ENCODE measurements around the gene FAR2. TPM values are rescaled to one million over a fixed set of nuclear protein-coding genes. Genes with fewer than 3 reads are reported as not detected.

The FAR2 gene
- total and polyA plus RNA-seq, 2 experiments from 2014 or later: 18.7 to 22.6 TPM

DNA sequence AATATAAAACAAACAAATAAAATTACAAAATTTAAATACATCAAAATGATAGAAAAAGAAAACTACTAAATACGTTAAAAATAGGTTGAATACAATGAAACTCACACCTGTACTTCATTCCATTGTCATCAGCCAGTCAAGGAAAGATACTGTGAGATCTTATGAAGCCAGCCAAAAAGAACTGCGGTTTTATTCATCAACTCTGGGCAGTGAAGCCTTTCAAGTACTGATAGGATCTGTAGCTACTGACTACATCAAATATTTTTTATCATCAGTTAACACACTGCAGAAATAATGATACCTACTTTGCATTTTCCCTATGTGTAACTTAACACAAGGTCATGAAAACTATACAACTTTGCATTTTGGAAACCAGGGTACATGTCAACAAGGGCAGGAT, 46.3 kb upstream of the FAR2 start (continued):
- TF ChIP-seq, protein P1, sequence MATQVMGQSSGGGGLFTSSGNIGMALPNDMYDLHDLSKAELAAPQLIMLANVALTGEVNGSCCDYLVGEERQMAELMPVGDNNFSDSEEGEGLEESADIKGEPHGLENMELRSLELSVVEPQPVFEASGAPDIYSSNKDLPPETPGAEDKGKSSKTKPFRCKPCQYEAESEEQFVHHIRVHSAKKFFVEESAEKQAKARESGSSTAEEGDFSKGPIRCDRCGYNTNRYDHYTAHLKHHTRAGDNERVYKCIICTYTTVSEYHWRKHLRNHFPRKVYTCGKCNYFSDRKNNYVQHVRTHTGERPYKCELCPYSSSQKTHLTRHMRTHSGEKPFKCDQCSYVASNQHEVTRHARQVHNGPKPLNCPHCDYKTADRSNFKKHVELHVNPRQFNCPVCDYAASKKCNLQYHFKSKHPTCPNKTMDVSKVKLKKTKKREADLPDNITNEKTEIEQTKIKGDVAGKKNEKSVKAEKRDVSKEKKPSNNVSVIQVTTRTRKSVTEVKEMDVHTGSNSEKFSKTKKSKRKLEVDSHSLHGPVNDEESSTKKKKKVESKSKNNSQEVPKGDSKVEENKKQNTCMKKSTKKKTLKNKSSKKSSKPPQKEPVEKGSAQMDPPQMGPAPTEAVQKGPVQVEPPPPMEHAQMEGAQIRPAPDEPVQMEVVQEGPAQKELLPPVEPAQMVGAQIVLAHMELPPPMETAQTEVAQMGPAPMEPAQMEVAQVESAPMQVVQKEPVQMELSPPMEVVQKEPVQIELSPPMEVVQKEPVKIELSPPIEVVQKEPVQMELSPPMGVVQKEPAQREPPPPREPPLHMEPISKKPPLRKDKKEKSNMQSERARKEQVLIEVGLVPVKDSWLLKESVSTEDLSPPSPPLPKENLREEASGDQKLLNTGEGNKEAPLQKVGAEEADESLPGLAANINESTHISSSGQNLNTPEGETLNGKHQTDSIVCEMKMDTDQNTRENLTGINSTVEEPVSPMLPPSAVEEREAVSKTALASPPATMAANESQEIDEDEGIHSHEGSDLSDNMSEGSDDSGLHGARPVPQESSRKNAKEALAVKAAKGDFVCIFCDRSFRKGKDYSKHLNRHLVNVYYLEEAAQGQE (IDR thresholded peaks at IDR 0.05; ENCODE audit: unreplicated experiment): no peak
- TF ChIP-seq EZH2 (IDR thresholded peaks at IDR 0.05; ENCODE audit: low read depth, unreplicated experiment): no peak
- TF ChIP-seq, protein P2, sequence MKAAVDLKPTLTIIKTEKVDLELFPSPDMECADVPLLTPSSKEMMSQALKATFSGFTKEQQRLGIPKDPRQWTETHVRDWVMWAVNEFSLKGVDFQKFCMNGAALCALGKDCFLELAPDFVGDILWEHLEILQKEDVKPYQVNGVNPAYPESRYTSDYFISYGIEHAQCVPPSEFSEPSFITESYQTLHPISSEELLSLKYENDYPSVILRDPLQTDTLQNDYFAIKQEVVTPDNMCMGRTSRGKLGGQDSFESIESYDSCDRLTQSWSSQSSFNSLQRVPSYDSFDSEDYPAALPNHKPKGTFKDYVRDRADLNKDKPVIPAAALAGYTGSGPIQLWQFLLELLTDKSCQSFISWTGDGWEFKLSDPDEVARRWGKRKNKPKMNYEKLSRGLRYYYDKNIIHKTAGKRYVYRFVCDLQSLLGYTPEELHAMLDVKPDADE (IDR thresholded peaks at IDR 0.05): no peak

DNA sequence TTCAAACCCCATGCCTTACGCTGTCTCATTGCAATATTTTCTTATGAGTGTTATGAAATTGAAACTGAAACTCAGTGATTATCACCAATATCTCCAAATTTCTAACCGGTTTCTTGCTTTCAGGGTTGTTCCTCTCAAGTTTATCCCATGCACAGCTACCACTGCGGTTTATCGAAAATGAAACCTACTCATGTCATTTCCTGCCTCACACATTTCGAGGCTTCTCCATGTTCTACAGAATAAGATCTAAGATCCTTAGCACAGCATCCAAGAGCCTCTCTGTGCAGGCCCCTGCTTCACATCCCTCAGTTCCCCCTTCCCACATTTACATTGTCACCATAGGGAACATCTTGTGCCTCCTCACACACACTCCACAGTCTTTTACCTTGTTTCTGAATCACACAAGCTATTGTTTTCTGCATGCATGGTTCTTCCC, 45.5 kb upstream of the FAR2 start:
- no peaks in the 10 kb centered on the region for H3K4me1 ChIP-seq (ENCODE audit: insufficient read depth)
- no peaks in the 10 kb centered on the region for H4K20me1 ChIP-seq (replicated peaks; ENCODE audit: insufficient read depth)
- no peaks in the 10 kb centered on the region for H3K27me3 Mint-ChIP-seq (ENCODE audit: insufficient read depth, low read depth, poor library complexity)
- H3K9me3 Mint-ChIP-seq: peaks cover 10% of the 10 kb centered on the region; the same call in 2 of the 3 replicates
- H3K27ac ChIP-seq (ENCODE audit: low read depth): no peak overlapping the region
- H3K27ac Mint-ChIP-seq: no peak overlapping the region
- no peak overlapping the region for H3K4me2 ChIP-seq
- ATAC-seq: no peak
- peaks cover 6% of the 10 kb centered on the region; the same call in 2 of the 3 replicates for H3K36me3 Mint-ChIP-seq (ENCODE audit: low read depth)
- DNase-seq (ENCODE audit: low spot score): no peak
- no peaks in the 10 kb centered on the region for H3K4me1 Mint-ChIP-seq
- H3F3A ChIP-seq (replicated peaks; ENCODE audit: low read depth): no peaks in the 10 kb centered on the region
- H3K27me3 ChIP-seq (ENCODE audit: insufficient read depth): no peaks in the 10 kb centered on the region
- H3K36me3 ChIP-seq (ENCODE audit: insufficient read depth): no peaks in the 10 kb centered on the region
- H3K4me3 Mint-ChIP-seq: no peak overlapping the region
- H3K4me3 ChIP-seq: no peak overlapping the region
- no peak overlapping the region for H2AFZ ChIP-seq
- no peaks in the 10 kb centered on the region for H3K79me2 ChIP-seq (replicated peaks; ENCODE audit: insufficient read depth)
- H3K9me2 ChIP-seq (ENCODE audit: insufficient read depth): peaks cover 5% of the 10 kb centered on the region; the same call in 1 of the 2 replicates
- TF ChIP-seq ZNF114 (CRISPR knock-in tag; IDR thresholded peaks at IDR 0.05) (no peak), EZH2phosphoT487 (IDR thresholded peaks at IDR 0.05; ENCODE audit: unreplicated experiment) (no peak), ZNF331 (CRISPR knock-in tag; IDR thresholded peaks at IDR 0.05; ENCODE audit: low read depth) (no peak), STAT1 (IDR thresholded peaks at IDR 0.05; ENCODE audit: unreplicated experiment) (no peak), EZH2 (IDR thresholded peaks at IDR 0.05; ENCODE audit: low read depth, unreplicated experiment) (no peak), NANOG (IDR thresholded peaks at IDR 0.05; ENCODE audit: borderline replicate concordance) (no peak)
- TF ChIP-seq, protein P1 (IDR thresholded peaks at IDR 0.05; ENCODE audit: unreplicated experiment): no peak
- TF ChIP-seq, protein P3, sequence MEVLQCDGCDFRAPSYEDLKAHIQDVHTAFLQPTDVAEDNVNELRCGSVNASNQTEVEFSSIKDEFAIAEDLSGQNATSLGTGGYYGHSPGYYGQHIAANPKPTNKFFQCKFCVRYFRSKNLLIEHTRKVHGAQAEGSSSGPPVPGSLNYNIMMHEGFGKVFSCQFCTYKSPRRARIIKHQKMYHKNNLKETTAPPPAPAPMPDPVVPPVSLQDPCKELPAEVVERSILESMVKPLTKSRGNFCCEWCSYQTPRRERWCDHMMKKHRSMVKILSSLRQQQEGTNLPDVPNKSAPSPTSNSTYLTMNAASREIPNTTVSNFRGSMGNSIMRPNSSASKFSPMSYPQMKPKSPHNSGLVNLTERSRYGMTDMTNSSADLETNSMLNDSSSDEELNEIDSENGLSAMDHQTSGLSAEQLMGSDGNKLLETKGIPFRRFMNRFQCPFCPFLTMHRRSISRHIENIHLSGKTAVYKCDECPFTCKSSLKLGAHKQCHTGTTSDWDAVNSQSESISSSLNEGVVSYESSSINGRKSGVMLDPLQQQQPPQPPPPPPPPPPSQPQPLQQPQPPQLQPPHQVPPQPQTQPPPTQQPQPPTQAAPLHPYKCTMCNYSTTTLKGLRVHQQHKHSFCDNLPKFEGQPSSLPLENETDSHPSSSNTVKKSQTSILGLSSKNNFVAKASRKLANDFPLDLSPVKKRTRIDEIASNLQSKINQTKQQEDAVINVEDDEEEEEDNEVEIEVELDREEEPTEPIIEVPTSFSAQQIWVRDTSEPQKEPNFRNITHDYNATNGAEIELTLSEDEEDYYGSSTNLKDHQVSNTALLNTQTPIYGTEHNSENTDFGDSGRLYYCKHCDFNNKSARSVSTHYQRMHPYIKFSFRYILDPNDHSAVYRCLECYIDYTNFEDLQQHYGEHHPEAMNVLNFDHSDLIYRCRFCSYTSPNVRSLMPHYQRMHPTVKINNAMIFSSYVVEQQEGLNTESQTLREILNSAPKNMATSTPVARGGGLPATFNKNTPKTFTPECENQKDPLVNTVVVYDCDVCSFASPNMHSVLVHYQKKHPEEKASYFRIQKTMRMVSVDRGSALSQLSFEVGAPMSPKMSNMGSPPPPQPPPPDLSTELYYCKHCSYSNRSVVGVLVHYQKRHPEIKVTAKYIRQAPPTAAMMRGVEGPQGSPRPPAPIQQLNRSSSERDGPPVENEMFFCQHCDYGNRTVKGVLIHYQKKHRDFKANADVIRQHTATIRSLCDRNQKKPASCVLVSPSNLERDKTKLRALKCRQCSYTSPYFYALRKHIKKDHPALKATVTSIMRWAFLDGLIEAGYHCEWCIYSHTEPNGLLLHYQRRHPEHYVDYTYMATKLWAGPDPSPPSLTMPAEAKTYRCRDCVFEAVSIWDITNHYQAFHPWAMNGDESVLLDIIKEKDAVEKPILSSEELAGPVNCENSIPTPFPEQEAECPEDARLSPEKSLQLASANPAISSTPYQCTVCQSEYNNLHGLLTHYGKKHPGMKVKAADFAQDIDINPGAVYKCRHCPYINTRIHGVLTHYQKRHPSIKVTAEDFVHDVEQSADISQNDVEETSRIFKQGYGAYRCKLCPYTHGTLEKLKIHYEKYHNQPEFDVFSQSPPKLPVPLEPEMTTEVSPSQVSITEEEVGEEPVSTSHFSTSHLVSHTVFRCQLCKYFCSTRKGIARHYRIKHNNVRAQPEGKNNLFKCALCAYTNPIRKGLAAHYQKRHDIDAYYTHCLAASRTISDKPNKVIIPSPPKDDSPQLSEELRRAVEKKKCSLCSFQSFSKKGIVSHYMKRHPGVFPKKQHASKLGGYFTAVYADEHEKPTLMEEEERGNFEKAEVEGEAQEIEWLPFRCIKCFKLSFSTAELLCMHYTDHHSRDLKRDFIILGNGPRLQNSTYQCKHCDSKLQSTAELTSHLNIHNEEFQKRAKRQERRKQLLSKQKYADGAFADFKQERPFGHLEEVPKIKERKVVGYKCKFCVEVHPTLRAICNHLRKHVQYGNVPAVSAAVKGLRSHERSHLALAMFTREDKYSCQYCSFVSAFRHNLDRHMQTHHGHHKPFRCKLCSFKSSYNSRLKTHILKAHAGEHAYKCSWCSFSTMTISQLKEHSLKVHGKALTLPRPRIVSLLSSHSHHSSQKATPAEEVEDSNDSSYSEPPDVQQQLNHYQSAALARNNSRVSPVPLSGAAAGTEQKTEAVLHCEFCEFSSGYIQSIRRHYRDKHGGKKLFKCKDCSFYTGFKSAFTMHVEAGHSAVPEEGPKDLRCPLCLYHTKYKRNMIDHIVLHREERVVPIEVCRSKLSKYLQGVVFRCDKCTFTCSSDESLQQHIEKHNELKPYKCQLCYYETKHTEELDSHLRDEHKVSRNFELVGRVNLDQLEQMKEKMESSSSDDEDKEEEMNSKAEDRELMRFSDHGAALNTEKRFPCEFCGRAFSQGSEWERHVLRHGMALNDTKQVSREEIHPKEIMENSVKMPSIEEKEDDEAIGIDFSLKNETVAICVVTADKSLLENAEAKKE (CRISPR knock-in tag; IDR thresholded peaks at IDR 0.05): no peak

Data from GM23338 (cell line).